Stimulated activated CD8-positive, alpha-beta memory T cell treated with anti-CD3 and anti-CD28 coated beads, Interleukin-15, amount 100 ng/mL, for 4 hours (primary cell): ENCODE measurements around the gene CSMD2.

ENCODE experiments used
- DNase-seq, 2 donors: peaks; one replicate each; pipeline ENCODE4 v3.0.0-alpha.2; 2020; ENCODE audit warnings: low read depth in 2 of 2

CSMD2 gene

DNA sequence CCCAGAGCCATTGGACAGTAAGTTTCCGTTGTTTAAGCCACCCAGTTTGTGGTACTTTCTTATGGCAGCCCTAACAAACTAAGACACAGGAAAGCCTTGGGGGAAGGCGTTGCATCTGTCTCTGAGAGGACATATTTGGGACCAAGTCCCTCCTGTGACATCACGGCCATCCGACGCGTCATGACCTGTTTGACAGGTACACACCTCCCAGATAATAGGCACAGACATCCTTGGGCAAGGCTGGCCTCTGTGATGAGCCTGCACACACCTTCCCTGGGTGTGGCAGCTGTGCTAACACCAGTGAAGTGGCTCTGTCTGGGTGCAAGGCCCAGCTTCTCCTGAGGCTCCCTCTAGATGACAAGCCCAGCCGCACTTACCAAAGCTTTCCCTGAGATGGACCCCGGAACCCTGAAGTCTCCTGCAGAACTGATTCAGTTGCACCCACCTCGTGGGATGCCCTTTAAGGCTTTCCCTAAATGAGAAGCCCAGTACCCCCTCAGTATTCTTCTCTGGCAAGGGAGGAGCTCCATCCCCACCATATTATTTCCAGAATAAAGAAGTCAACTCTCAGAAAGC lies 556.1 kb downstream of the CSMD2 start:
- no peak for DNase-seq

- DNase-seq, result no peak
Observed at GRCh38 chr1:33607444-33608005, 557.5 kb downstream of the CSMD2 start.

GRCh38 chr1:33606272-33606671 lies 558.8 kb downstream of the CSMD2 start:
- no peak for DNase-seq

GRCh38 chr1:33602271-33602670 lies 562.8 kb downstream of the CSMD2 start:
- no peak for DNase-seq

DNA sequence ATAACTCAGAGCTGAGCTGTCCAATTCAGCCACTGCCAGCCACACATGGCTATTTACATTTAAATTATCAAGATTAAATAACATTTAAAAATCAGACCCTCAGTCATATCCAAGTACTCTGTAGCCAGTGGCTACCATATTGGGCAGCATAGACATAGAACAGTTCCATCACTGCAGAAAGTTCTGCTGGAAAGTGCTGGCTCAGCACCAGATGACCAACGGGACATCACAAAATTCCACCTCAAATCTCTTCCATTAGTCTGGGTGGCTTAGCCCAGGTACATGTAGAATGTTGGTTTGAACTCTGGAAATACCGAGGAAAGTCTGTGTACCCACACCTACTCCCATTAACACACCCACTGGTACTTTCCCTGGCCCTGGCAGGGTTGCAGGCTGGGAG lies 563.3 kb downstream of the CSMD2 start:
- DNase-seq, result no peak

DNA sequence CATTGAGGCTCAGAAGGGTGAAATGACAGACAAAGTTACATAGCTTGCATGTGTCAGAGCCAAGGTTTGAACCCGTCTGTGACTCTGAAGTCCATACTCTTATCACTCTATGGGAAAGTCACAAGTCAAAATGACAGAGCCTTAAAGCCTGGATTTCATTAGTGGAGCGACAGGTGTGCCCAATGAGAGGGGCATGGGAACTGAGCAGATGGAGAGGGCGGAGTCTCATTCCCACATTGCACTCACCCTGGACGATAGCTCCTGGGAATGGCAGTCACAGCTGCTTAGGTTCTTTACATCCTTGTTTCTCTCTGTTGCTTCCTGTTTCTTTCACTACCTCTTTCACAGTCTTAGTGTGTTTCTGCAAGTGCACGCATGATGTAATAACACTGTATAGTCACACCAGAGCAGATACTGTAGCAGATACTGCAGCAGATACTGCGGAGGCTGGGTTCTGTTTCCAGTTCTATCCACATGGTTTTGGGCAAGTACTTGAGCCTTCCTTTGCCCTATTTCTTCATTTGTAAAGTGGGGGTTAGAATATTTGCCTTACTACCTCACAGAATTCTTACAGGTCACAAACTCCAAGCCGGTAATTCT lies 565.4 kb downstream of the CSMD2 start:
- DNase-seq, result no peak

DNA sequence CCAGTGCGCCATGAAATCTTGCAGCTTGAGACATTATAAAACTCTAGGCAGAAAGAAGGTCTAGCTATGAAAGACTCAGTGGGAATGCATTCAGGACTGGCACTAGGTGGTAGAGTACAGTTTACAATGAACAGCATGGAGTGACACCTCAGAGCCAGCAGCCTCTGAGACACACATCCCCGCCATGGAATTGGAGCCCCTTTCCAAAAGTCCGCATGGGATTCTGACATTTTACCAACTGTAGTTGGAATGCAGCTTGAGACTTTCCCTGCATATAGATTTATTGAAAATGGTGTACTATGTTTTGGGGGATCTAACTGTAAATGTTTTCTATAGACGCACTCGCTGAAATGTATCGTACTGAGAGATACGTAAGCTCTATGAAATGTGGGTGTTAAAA lies 576.3 kb downstream of the CSMD2 start:
- no peak for DNase-seq

GRCh38 chr1:33586795-33587194 lies 578.2 kb downstream of the CSMD2 start:
- DNase-seq, result no peak

DNA sequence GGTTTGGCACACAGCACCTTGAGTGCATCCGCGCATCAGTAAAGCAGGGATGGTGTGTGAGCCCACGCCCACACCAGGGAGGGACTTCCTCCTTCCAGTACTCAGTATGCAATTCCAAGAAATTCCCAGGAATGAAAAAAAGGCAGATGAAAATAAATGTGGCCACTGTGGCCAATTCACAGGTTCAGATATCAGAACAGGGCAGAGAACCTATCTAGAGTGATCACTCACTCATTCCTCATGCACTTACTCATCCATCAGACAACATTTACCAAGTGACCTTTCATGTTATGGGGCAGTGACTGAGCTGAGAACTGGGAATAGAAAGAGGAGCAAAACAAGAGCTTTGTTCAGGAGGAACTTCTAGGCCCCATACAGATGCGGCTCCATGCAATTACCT lies 578.9 kb downstream of the CSMD2 start:
- DNase-seq, result no peak

DNA sequence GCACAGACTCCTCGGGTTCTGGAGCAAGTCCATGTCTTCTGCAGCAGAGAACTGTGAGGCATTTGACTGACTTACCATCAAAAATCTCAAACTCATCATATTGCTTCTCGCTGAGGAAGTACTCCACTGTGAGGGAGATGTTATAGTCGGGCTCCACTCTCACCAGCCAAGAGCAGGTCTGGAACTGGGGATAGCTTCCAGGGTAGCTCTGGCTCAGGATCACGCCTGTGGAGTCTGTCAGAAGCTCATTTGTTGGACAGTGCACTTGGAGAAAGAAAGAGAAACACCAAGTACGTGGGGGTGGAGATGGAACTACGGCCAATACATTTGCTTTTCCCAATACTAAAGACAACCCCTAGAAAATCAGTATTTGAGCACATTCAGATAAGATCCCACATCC lies 581.5 kb downstream of the CSMD2 start:
- DNase-seq, result no peak

- no peak for DNase-seq
Observed at GRCh38 chr1:33578557-33579448, 586.2 kb downstream of the CSMD2 start.

- DNase-seq, result no peak
Observed at GRCh38 chr1:33577663-33578062, 587.4 kb downstream of the CSMD2 start.

- DNase-seq, result no peak
Observed at GRCh38 chr1:33576821-33577599, 588.0 kb downstream of the CSMD2 start.

DNA sequence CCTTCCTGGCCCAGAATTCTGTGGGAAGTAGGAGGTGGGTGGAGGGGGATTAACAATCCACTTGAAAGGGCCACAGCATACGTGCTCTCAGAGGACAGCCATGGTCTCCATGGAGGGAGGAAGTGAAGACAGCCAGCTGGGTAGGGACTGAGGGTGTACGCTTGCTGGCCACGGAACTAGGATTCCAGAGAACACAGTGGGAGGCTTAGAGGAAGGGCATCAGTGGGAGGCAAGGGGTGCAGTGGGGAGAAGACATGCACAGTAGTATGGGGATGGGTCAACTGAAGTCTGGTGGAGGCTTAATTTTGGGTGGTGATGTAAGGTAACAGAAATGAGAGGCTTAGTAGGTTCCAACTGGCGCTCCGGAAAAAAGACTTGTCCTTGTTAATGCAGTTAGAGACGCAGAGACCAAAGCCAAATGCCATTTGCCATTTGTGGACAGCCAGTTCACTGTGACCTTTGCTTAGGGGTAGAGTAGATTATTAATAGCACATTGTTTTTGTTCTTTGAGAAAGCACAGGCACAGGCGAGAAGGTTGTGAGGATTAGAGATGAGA lies 589.6 kb downstream of the CSMD2 start:
- DNase-seq, result no peak

- DNase-seq, result no peak
Observed at GRCh38 chr1:33573661-33574060, 591.4 kb downstream of the CSMD2 start.

DNA sequence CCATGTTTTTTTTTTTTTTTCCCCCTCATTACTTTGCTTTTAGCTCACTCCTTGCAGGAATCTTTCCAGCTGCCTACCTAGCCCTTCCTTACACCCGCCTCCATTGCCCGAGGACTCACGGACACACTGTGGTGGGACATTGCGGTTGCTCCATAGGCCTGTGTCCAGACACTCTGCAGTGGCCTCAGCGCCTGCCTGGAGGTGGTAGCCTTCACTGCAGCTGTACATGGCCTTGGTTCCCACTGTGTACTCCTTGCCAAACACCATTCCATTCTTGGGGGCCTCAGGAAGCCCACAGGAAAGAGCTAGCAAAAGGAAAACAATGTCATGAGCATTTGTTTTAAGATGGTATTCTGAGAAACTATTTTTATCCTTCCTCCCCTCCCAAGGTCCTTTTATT lies 592.6 kb downstream of the CSMD2 start:
- no peak for DNase-seq

DNA sequence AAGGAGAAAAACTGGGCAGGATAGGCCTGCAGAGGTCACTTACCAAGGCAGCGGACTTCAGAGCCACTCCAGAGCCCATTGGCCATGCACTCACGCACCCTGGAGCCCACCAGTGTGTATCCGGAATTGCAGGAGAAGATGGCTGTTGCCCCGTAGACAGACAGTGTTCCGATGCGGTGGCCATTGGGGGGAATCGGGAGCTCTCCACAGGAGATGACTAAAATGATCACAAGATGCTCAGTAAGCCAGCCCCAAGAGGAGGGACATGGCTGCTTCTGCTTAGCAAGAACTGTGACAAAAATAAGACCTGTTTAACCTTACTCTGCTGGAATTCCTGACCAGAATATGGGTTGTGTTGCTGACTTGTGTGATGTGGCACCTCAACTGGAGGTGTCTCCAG lies 595.7 kb downstream of the CSMD2 start:
- no peak for DNase-seq

- DNase-seq, result no peak
Observed at GRCh38 chr1:33563699-33564098, 601.3 kb downstream of the CSMD2 start.

DNA sequence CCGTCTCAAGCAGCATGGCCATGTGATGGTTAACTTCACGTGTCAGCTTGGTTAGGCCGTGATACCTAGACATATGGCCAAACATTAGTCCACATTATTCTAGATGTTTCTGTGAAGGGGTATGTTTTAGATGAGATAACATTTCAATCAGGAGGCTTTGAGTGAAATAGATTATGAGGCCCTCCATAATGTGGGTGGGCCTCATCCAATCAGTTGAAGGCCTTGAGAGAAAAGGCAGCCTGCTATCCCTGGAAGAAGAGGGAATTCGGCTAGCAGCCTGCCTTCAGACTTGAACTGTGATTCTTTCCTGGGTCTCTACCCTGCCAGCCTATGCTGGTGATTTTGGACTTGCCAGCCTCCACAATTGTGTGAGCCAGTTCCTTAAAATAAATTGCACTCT lies 602.5 kb downstream of the CSMD2 start:
- no peak for DNase-seq

DNA sequence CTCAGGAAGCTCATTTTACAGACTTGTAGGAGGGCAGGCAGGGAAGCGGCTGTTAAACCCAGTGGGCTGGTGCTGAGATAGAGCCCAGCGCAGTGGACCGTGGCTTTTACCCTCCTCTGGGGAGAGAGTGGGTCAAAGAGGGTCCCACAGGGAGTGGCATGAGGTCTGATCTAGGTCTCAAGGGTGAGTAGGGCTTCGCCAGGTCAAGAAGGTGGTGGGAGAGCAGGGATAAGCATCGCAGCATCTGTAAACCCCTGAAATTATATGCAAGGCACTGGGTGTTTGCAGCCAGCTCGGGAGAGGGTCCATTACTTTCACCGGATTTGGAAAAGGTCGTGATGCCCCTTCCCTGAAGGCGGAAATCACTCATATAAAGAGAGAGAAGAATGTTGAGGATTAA lies 603.5 kb downstream of the CSMD2 start:
- DNase-seq, result no peak

GRCh38 chr1:33560680-33561079 lies 604.4 kb downstream of the CSMD2 start:
- DNase-seq, result no peak

DNA sequence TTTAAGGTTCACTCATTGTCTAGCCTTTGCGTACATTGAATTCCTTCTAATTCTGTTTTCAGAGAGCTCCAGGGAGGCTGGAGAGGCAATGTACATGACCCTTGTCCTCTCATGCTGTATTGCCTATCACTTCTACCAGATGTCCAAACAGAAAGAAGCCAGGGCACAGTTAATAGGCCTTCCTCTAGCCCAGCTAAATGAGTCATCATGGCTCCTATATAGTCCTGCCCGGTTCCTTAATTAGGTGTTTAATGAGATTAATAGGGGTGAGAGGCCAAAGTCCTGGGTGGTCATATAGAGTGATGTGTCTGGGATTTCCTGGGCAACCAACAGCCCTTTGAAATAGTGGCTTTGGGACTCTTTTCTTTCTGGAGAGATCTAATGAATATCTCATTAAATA lies 616.3 kb downstream of the CSMD2 start:
- no peak for DNase-seq
